DND-41 (cell line): Measurements from ENCODE around the gene FBXO42.

Experiments used
- CTCF ChIP-seq: IDR thresholded peaks from 2 replicates; pipeline ENCODE4 v1.5.1; 2012; ENCODE audit warnings: borderline replicate concordance, low read length, moderate library complexity, mild to moderate bottlenecking; ENCODE audit not compliant: poor library complexity, severe bottlenecking; ENCODE audit errors: extremely low read depth
- EZH2 ChIP-seq: IDR thresholded peaks from 3 replicates; pipeline ENCODE4 v1.6.1; 2012; ENCODE audit warnings: borderline replicate concordance, low read depth, mild to moderate bottlenecking, moderate library complexity, low read length, inconsistent platforms; ENCODE audit not compliant: severe bottlenecking

- TF ChIP-seq CTCF (no peak), EZH2 (no peak)
Observed at GRCh38 chr1:16351456-16351993, 755 bp downstream of the FBXO42 start.
